Measurements from ENCODE around the gene ZNF710.
"Not testable (repeated sequence)": the region's sequence is repeated elsewhere in the genome, so short reads cannot be mapped to it uniquely, and the experiment has no call there.

Gene ZNF710

GRCh38 chr15:90062973-90063769 lies 62.0 kb downstream of the ZNF710 start:
- DNase-seq: no peak

GRCh38 chr15:90063770-90064247 lies 62.7 kb downstream of the ZNF710 start:
- DNase-seq: no peak

GRCh38 chr15:90064911-90065681 lies 64.0 kb downstream of the ZNF710 start:
- DNase-seq: no peak

- DNase-seq: no peak
Measured at GRCh38 chr15:90065682-90066049, 64.5 kb downstream of the ZNF710 start.

GRCh38 chr15:90067181-90067952 lies 66.2 kb downstream of the ZNF710 start:
- DNase-seq: no peak

- no peak for DNase-seq
Measured at GRCh38 chr15:90067953-90068606, 67.0 kb downstream of the ZNF710 start.

- not testable (repeated sequence) for DNase-seq
Measured at GRCh38 chr15:90070623-90071022, 69.5 kb downstream of the ZNF710 start.

- DNase-seq: peak; percentile 80
Measured at GRCh38 chr15:90071220-90071807, 70.2 kb downstream of the ZNF710 start.

- DNase-seq: no peak
Measured at GRCh38 chr15:90072978-90073640, 72.0 kb downstream of the ZNF710 start.

- DNase-seq: no peak
Measured at GRCh38 chr15:90074023-90074422, 72.9 kb downstream of the ZNF710 start.

GRCh38 chr15:90074916-90075315 lies 73.8 kb downstream of the ZNF710 start:
- DNase-seq: no peak

- peak; percentile 15 for DNase-seq
Measured at GRCh38 chr15:90075420-90076289, 74.5 kb downstream of the ZNF710 start.

GRCh38 chr15:90076716-90077115 lies 75.6 kb downstream of the ZNF710 start:
- no peak for DNase-seq

- no peak for DNase-seq
Measured at GRCh38 chr15:90078965-90079364, 77.8 kb downstream of the ZNF710 start.

- DNase-seq: no peak
Measured at GRCh38 chr15:90079619-90080457, 78.7 kb downstream of the ZNF710 start.

- DNase-seq: no peak
Measured at GRCh38 chr15:90080458-90080755, 79.3 kb downstream of the ZNF710 start.

GRCh38 chr15:90080818-90081393 lies 79.8 kb downstream of the ZNF710 start:
- DNase-seq: no peak

GRCh38 chr15:90082140-90082715 lies 81.1 kb downstream of the ZNF710 start:
- DNase-seq: no peak

GRCh38 chr15:90083419-90083818 lies 82.3 kb downstream of the ZNF710 start:
- no peak for DNase-seq
